Stimulated activated CD8-positive, alpha-beta memory T cell treated with anti-CD3 and anti-CD28 coated beads, Interleukin-15, amount 100 ng/mL, for 48 hours (primary cell): ENCODE measurements around the gene TSPAN2.

Experiments
- DNase-seq, 2 donors: peaks; one replicate each; pipeline ENCODE4 v3.0.0-alpha.2; 2020; ENCODE audit warnings: low read depth in 2 of 2

Gene TSPAN2

DNA sequence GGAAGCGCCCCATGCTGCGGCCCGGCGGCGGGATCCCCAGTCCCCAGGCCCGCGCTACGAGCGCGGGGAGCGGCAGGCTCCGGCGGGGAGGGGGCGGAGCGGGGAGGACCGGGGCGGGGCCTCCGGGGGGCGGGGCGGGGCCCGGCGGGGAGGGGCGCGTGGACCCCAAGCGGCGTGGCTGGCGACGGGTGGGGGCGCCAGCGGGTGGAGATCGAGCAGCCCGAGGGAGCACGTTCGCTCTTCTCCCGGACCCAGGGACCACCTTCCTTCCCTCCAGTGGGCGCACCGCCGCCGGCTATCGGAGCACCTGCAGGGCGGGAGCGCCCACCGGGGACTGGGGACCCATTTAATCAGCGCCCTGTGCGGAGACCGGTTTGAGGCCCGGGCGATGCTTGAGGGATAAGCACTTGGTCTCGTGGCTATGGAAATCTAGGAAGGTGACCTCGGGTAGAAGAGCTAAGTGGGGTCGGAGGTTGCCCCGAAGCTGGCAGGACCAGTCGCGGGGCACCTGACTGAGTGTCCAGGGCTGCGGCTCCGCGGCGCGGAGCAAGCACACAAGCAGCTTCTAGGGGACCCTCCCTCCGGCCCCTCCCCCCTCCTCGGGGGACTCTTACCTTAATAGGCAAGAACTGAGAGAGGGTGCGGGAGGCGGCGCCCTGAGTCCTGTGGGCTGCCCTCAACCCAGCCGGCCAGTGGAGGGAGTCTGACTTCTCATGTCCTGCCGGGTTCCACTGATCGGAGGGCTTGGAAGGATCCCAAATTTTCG lies at the start of gene TSPAN2:
TSS of gene TSPAN2 (minus strand) at position 84 of the 766 bp plus-strand sequence. CDS start at position 13, 71 bp downstream.
- no peak for DNase-seq

- peak; percentile 30 to 36 for DNase-seq
Measured at GRCh38 chr1:115138973-115139372, 49.7 kb upstream of the TSPAN2 start.

DNA sequence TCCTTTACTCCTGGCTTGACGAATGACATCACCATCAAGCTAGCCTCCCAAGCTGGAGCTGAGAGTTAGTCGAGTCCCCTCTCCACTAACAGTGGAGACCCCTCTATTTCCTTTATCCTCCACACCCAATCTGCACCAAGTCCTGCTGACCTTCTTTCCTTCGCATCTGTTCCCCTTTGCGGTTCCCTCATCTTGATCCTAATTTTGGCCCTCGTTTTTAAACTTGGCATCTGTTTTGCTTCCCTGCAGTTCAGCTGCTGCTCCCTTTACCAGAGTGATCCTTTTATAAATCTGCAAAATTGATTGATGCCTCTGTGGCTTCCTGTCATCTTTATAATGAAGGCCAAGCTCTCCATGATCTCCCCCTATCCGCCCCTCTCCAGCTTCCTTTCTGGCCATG lies 49.0 kb upstream of the TSPAN2 start:
- DNase-seq = no peak

- no peak for DNase-seq
Measured at GRCh38 chr1:115137191-115137590, 47.9 kb upstream of the TSPAN2 start.

DNA sequence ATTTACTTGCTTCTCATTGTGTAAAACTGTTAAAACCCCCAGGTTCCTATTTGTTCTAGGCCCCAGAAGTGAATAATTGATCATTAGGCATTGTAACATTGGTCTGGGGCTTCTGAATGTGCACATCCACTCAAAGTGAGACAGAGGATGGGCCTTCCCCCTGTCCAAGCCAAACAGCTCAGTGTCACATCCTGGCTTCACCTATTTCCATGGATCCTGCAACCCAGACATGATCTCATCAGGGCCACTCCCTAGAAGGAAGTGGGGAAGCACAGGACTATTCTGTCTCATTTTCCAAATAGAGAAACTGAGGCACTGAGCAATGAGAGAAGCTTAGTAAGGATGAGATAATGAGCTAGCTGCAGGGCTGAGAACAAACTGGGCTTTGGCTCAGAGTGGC lies 47.4 kb upstream of the TSPAN2 start:
- no peak for DNase-seq

DNA sequence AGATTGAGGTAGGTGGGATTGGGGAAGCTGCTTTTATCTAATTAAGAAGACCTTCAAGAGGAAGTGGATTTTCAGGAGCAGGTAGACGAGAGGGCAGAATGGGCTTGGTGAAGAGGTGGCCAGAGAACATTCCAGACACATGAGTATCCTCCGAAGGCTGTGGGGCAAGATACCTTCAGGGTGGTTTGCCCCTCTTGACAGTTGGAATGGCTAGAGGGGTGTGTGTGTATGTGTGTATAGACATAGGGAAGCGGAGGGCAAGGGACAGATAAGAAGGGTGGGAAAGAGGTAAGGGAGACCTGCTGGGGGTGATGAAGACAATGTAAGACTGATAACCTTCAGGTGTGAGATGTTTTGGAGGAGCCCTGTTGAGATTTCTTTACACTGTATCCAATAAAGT lies 46.8 kb upstream of the TSPAN2 start:
- no peak for DNase-seq

- no peak for DNase-seq
Measured at GRCh38 chr1:115135681-115136080, 46.4 kb upstream of the TSPAN2 start.

- no peak for DNase-seq
Measured at GRCh38 chr1:115134850-115135480, 45.7 kb upstream of the TSPAN2 start.

DNA sequence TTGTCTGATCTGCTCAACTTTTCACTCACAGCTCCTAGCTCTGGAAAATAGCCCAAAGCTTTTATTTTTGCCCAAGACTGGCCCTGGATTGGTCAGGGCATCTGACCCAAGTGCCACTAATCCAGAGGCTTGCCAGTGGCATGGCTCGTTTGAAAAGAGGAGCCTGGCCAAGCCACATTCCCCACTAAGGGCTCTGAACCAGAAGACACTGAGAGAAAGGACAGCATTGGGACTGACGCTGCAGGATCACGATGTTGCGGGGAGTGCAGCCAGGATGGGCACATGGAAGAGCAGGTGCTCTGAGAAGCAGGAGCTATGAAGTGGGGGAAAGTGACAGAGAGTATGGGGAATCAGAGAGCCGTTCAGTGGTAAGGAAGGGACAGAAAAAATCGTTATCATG lies 44.9 kb upstream of the TSPAN2 start:
- DNase-seq = no peak

GRCh38 chr1:115133440-115133839 lies 44.1 kb upstream of the TSPAN2 start:
- no peak for DNase-seq

GRCh38 chr1:115130786-115131185 lies 41.5 kb upstream of the TSPAN2 start:
- DNase-seq = no peak

DNA sequence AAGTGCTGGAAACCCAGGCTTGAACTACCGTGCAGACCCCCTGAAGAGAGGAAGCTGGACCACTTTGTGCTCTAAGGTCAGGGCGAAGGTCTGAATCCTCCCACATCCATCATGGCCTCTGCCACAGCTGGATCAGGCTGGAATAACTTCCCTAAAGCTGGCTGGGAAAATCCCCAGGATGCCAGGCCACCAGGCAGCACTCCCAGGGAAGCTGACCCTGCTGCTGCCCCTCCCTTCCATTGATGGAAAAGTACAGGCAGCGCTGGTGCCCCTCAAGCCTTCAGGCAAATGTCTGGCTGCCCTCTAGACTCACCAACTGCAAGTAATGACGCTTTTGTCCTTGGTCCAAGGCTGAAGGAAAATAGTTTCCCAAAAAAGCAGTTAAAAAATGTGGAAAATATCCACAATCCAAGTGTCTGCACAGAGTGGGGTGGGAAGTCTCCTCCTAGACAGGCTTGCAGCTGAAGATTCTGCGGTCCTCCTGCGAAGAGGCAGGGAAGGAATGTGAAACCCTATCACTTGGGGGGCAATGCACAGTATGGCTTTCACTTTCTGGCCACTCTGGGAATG lies 39.9 kb upstream of the TSPAN2 start:
- DNase-seq = no peak

- no peak for DNase-seq
Measured at GRCh38 chr1:115127539-115127938, 38.2 kb upstream of the TSPAN2 start.

GRCh38 chr1:115126516-115126915 lies 37.2 kb upstream of the TSPAN2 start:
- no peak for DNase-seq

DNA sequence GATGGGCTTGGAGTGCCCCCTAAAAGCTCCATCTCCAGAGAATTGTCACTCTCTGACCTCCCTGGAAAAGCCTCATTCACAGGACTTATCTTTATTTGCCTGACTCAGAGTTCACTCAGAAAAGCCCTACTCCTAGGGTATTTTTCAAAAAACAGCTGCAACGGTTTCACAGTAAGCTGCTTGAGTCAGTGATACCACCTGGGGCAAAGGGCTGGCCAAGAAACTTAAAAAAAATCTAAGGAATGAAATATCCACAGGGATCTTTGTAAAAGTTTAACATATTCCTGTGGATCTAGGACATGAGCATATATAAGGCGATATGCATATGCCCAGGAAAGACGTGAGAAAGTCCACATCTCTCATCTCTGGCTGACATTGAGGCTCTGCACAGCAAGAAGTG lies 33.8 kb upstream of the TSPAN2 start:
- DNase-seq = no peak

DNA sequence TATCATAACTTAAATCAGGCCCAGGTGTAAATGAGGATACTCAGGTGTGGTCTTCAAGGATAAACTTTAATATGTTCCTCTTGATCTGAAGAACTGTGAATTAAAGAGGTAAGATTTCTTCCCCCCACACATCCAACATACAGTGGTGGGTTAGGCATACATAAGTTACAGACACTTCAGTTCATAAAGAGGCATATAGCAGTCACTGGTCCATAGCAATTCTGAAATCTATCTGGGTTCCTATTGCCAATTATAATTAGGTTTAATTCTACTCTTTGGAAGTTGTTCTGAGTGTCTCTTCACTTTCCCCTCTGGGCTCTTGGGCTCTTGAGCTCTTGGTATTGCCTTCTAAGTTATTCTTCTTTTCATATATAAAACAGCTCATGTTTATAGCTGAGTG lies 32.5 kb upstream of the TSPAN2 start:
- DNase-seq = no peak

- DNase-seq = no peak
Measured at GRCh38 chr1:115120296-115120695, 31.0 kb upstream of the TSPAN2 start.

GRCh38 chr1:115118611-115119010 lies 29.3 kb upstream of the TSPAN2 start:
- DNase-seq = no peak

DNA sequence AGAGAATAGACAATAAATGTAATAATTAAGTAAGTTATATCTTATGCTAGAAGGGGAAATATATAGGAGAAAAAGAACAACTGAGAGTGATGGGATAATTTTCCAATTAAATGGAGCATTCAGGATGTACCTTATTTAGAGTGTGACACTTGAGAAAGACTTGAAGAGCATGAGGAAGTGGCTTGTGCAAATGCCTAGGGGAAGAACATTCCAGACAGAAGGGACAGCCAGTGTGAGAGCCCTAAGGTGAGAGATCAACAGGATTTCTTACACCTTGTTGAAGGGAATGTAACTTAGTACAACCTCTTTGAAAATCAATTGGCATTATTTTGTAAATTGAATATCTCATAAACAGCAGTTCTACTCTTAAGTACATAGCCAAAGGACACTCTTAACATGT lies 28.8 kb upstream of the TSPAN2 start:
- no peak for DNase-seq

DNA sequence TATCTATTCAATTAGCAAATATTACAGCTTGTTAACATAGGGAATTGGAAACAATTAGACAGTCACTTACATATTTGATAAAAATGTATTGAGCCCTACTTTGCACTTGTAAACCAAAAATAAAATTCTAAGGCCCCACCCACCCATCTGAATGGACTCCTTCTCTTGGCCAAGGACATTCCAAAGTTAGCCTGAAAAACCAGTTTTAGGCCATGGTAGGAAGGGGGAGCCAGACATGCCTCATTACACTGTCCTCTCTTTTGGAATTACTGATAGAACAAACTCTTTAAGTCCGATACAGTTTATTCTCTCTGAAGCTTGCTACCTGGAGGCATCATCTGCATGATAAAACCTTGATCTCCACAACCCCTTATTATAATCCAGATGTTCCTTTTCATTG lies 28.0 kb upstream of the TSPAN2 start:
- DNase-seq = no peak

DNA sequence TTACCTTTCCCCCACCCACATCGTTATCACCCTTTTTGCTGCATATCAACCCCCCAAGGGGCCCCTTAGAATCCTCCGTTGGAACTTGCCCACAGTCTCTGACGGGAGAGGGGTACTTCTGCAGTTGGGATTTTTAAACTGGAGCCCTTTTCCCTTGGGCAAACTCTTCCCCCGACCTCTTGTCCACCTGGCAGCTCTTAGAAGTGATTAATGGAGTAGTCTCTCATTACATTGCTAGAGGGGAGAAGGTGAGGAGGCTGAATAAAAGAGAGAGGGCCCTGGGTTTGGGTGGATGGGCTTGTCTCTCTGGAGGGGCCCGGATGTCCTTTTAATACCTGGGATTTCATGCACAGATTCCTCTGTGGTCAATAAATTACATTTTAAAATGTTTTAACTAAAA lies 27.2 kb upstream of the TSPAN2 start:
- no peak for DNase-seq

- DNase-seq = no peak
Measured at GRCh38 chr1:115115521-115116161, 26.3 kb upstream of the TSPAN2 start.

DNA sequence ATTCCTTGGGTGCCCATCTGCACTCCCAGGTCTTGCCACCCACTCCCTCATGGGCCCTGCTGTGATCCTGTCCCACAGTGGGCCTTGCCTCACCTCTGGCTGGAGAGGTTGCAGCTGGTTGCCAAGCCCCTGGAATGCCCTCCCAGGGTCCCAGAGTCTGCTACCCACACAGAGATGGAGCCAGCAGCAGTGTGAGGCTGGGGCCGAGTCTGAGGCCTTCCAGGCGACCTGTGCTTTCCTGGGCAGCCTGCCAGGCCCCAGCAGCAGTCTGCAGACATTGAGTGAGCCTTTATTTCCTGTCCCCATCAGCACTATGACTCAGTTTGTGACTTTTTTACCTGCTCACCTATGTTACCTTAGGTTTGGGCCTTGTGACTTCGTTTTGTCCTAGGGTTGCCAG lies 25.0 kb upstream of the TSPAN2 start:
- DNase-seq = no peak
